SK-N-SH (cell line): Measurements from ENCODE around the gene MUSK. TPM values are rescaled to one million over a fixed set of nuclear protein-coding genes. Genes with fewer than 3 reads are reported as not detected.
"Not testable (repeated sequence)": the region's sequence is repeated elsewhere in the genome, so short reads cannot be mapped to it uniquely, and the experiment has no call there.

Experiments
- CTCF ChIA-PET: fragments of 300-600, 350-600 bp; formaldehyde crosslinking; extraction: SDS; loops from one replicate; lab custom pipeline; 2021; lab: Yijun Ruan, JAX
- POLR2A ChIA-PET: fragments of 350-600 bp; sonication (Branson Sonifier 250); formaldehyde crosslinking; extraction: SDS; loops from one replicate; lab custom pipeline; 2020; ENCODE audit warnings: antibody characterized with exemption, inconsistent platforms; lab: Yijun Ruan, JAX
- DNase-seq: peaks from one replicate; pipeline ENCODE4 v3.0.0; 2012
- H2AFZ ChIP-seq: fragments of 200-600 bp; sonication (generic); 2 replicates; pipeline ENCODE4 v1.8.1; 2016; ENCODE audit warnings: antibody characterized with exemption, mild to moderate bottlenecking, low read depth
- H3F3A ChIP-seq: fragments of 200-600 bp; sonication (generic); replicated peaks from 2 replicates; pipeline ENCODE3; 2016; ENCODE audit warnings: antibody characterized with exemption, mild to moderate bottlenecking; ENCODE audit not compliant: insufficient read depth
- H3K27ac ChIP-seq, 2 experiments: fragments of 200-500 bp in 1 of 2; fragments of 200-600 bp in 1 of 2; sonication (Bioruptor generic) in 1 of 2; sonication (generic), shearing (Covaris generic) in 1 of 2; 2 replicates each; pipeline versions ENCODE4 v1.5.1 to v1.6.1; 2014 to 2016; ENCODE audit warnings: low read depth in 2 of 2, inconsistent platforms in 1 of 2, low read length in 1 of 2, mild to moderate bottlenecking in 1 of 2, mixed read lengths in 1 of 2
- H3K27me3 ChIP-seq: fragments of 200-600 bp; sonication (generic), shearing (Covaris generic); 2 replicates; pipeline ENCODE4 v1.6.1; 2016; ENCODE audit warnings: mixed run types; ENCODE audit not compliant: insufficient read depth
- H3K36me3 ChIP-seq, 2 experiments: fragments of 200-500 bp in 1 of 2; fragments of 200-600 bp in 1 of 2; sonication (Bioruptor generic) in 1 of 2; sonication (generic) in 1 of 2; replicated peaks in 1 of 2; 2 replicates each; pipeline versions ENCODE3 to v1.5.1; 2014 to 2016; ENCODE audit warnings: low read length in 1 of 2, mild to moderate bottlenecking in 1 of 2; ENCODE audit not compliant: insufficient read depth in 2 of 2, control insufficient read depth in 1 of 2
- H3K4me1 ChIP-seq, 2 experiments: fragments of 200-500 bp in 1 of 2; fragments of 200-600 bp in 1 of 2; sonication (Bioruptor generic) in 1 of 2; sonication (generic), shearing (Covaris generic) in 1 of 2; 2 replicates each; pipeline versions ENCODE4 v1.5.1 to v1.6.1; 2014 to 2016; ENCODE audit warnings: low read depth in 1 of 2, low read length in 1 of 2, mixed run types in 1 of 2; ENCODE audit not compliant: insufficient read depth in 2 of 2, control insufficient read depth in 1 of 2
- H3K4me2 ChIP-seq: fragments of 200-600 bp; sonication (generic), shearing (Covaris generic); 2 replicates; pipeline ENCODE4 v1.6.1; 2017; ENCODE audit warnings: mixed run types
- H3K4me3 ChIP-seq, 2 experiments: fragments of 200-500 bp in 1 of 2; fragments of 200-600 bp in 1 of 2; sonication (Bioruptor generic) in 1 of 2; sonication (generic), shearing (Covaris generic) in 1 of 2; 2 replicates each; pipeline versions ENCODE4 v1.5.1 to v1.8.1; 2014 to 2016; ENCODE audit warnings: low read depth in 2 of 2, inconsistent platforms in 1 of 2, low read length in 1 of 2, mild to moderate bottlenecking in 1 of 2, mixed read lengths in 1 of 2, moderate library complexity in 1 of 2
- H3K79me2 ChIP-seq: fragments of 200-600 bp; sonication (generic); 2 replicates; pipeline ENCODE4 v1.8.1; 2017; ENCODE audit warnings: mild to moderate bottlenecking; ENCODE audit not compliant: insufficient read depth
- H3K9ac ChIP-seq: fragments of 200-600 bp; sonication (generic); 2 replicates; pipeline ENCODE4 v1.6.1; 2017; ENCODE audit warnings: mixed run types
- H3K9me2 ChIP-seq: fragments of 200-600 bp; sonication (generic); 2 replicates; pipeline ENCODE4 v1.6.1; 2017; ENCODE audit warnings: mixed run types
- H3K9me3 ChIP-seq: fragments of 200-600 bp; sonication (generic); 2 replicates; pipeline ENCODE4 v1.6.1; 2017; ENCODE audit warnings: mixed run types, mild to moderate bottlenecking, moderate library complexity
- H4K20me1 ChIP-seq: fragments of 200-600 bp; sonication (generic); 2 replicates; pipeline ENCODE4 v1.6.1; 2017; ENCODE audit warnings: mild to moderate bottlenecking, mixed run types; ENCODE audit not compliant: insufficient read depth
- FOSL2 ChIP-seq: IDR thresholded peaks from 2 replicates; pipeline ENCODE4 v1.4.0; 2012; ENCODE audit warnings: low read depth, mild to moderate bottlenecking, moderate library complexity, borderline replicate concordance
- IRF3 ChIP-seq: fragments of 150-350 bp; IDR thresholded peaks from 2 replicates; pipeline ENCODE4 v1.6.1; 2016; ENCODE audit warnings: mild to moderate bottlenecking, low read depth, low read length
- MXI1 ChIP-seq: IDR thresholded peaks from 2 replicates; pipeline ENCODE4 v1.6.1; 2012; ENCODE audit warnings: mild to moderate bottlenecking, low read depth, low read length, improper control_type of control experiment
- NRF1 ChIP-seq: IDR thresholded peaks from 2 replicates; pipeline ENCODE4 v1.6.1; 2012; ENCODE audit warnings: low read depth, mild to moderate bottlenecking, low read length
- RAD21 ChIP-seq: IDR thresholded peaks from 2 replicates; pipeline ENCODE4 v1.6.1; 2012; ENCODE audit warnings: mild to moderate bottlenecking, low read length
- TAF1 ChIP-seq: IDR thresholded peaks from 2 replicates; pipeline ENCODE4 v1.6.1; 2012; ENCODE audit warnings: low read depth, mild to moderate bottlenecking, low read length, moderate library complexity, borderline replicate concordance
- TEAD4 ChIP-seq: IDR thresholded peaks from 2 replicates; pipeline ENCODE4 v1.4.0; 2012; ENCODE audit warnings: mild to moderate bottlenecking, borderline replicate concordance; ENCODE audit not compliant: insufficient read depth
- USF2 ChIP-seq: fragments of 150-350 bp; IDR thresholded peaks from 2 replicates; pipeline ENCODE4 v1.6.1; 2017; ENCODE audit warnings: antibody characterized with exemption, low read length, low read depth, borderline replicate concordance
- YY1 ChIP-seq: IDR thresholded peaks from 2 replicates; pipeline ENCODE4 v1.4.0; 2012; ENCODE audit warnings: low read depth, mild to moderate bottlenecking
- ZBTB33 ChIP-seq: IDR thresholded peaks from 2 replicates; pipeline ENCODE4 v1.4.0; 2012; ENCODE audit warnings: low read depth, borderline replicate concordance
- WGBS: methylation state at CpG from one replicate; pipeline ENCODE4 v1.1.6; 2017; ENCODE audit warnings: low lambda C conversion rate; 5-methylcytosine and 5-hydroxymethylcytosine counted together
- polyA plus RNA-seq, 3 experiments: library from polyadenylated mRNA; depleted of rRNA; stranded (reverse); fragments of >200 nt; gene quantifications; 2 replicates each; pipeline ENCODE4 v1.2.3, GENCODE V29; 2012
- TF ChIP-seq, protein P1 (sequence below): IDR thresholded peaks from 2 replicates; pipeline ENCODE4 v1.4.0; 2012; ENCODE audit warnings: low read depth, borderline replicate concordance

The MUSK gene
- polyA plus RNA-seq, 1 of the 3 experiments (the other 2 are of a cell fraction), result not detected

DNA sequence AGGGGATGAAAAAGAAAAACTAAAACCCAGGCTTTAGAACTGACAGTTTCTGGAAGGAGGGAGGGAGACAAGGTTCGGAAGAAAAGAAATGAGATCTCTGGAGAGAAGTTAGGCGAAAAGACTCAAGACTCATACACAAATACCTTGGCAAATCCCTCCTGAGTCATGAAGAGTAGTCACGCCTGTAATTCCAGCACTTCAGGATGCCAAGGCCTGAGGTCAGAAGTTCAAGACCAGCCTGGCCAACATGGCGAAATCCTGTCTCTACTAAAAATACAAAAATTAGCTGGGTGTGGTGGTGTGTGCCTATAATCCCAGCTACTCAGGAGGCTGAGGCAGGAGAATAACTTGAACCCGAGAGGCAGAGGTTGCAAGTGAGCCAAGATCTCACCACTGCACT, 27.3 kb downstream of the MUSK start:
- H3F3A ChIP-seq, result peaks cover 11% of the 10 kb centered on the region
- H2AFZ ChIP-seq, CTCF ChIA-PET, H3K9ac ChIP-seq, H4K20me1 ChIP-seq, H3K79me2 ChIP-seq, H3K4me1 ChIP-seq, H3K4me3 ChIP-seq, H3K4me2 ChIP-seq, DNase-seq, H3K27me3 ChIP-seq, H3K36me3 ChIP-seq, H3K27ac ChIP-seq, H3K9me2 ChIP-seq, POLR2A ChIA-PET, H3K9me3 ChIP-seq: not testable (repeated sequence)
- WGBS, result 95% methylated on average over 4 of the region's 5 CpGs

GRCh38 chr9:110700953-110701352, 32.4 kb downstream of the MUSK start:
- no peaks in the 10 kb centered on the region for H3K9me3 ChIP-seq
- TF ChIP-seq FOSL2 (peak; percentile 48; the same call in 1 of the 2 replicates), MXI1 (no peak)
- ChIA-PET POLR2A (no interaction called here), CTCF (no interaction called here)
- H3K79me2 ChIP-seq, result no peaks in the 10 kb centered on the region
- DNase-seq, result no peak
- no peaks in the 10 kb centered on the region for H3F3A ChIP-seq
- no peak overlapping the region for H3K4me3 ChIP-seq
- no peak overlapping the region for H3K4me2 ChIP-seq
- no peaks in the 10 kb centered on the region for H4K20me1 ChIP-seq
- no peak overlapping the region for H3K9ac ChIP-seq
- H2AFZ ChIP-seq, result no peak overlapping the region
- no peaks in the 10 kb centered on the region for H3K4me1 ChIP-seq
- H3K27ac ChIP-seq, result no peak overlapping the region
- H3K27me3 ChIP-seq, result no peaks in the 10 kb centered on the region
- H3K9me2 ChIP-seq, result no peaks in the 10 kb centered on the region
- WGBS, result 68% methylated on average over 1 of the region's 1 CpG
- H3K36me3 ChIP-seq, result no peaks in the 10 kb centered on the region

GRCh38 chr9:110703669-110704068, 35.1 kb downstream of the MUSK start:
- H3K9ac ChIP-seq, result no peak overlapping the region
- H4K20me1 ChIP-seq, result no peaks in the 10 kb centered on the region
- ChIA-PET CTCF (no interaction called here), POLR2A (no interaction called here)
- DNase-seq, result no peak
- no peaks in the 10 kb centered on the region for H3K9me2 ChIP-seq
- H3K27me3 ChIP-seq, result no peaks in the 10 kb centered on the region
- H3K4me3 ChIP-seq, result no peak overlapping the region
- H3K27ac ChIP-seq, result no peak overlapping the region
- H3K36me3 ChIP-seq, result no peaks in the 10 kb centered on the region
- no peak overlapping the region for H2AFZ ChIP-seq
- no peaks in the 10 kb centered on the region for H3K9me3 ChIP-seq
- H3F3A ChIP-seq, result no peaks in the 10 kb centered on the region
- 84% methylated on average over 2 of the region's 2 CpGs for WGBS
- TF ChIP-seq RAD21 (no peak), NRF1 (no peak)
- peaks cover 0 to 5% of the 10 kb centered on the region in 2 experiments; a peak in 2 of 4 replicates for H3K4me1 ChIP-seq
- no peaks in the 10 kb centered on the region for H3K79me2 ChIP-seq
- H3K4me2 ChIP-seq, result no peak overlapping the region

DNA sequence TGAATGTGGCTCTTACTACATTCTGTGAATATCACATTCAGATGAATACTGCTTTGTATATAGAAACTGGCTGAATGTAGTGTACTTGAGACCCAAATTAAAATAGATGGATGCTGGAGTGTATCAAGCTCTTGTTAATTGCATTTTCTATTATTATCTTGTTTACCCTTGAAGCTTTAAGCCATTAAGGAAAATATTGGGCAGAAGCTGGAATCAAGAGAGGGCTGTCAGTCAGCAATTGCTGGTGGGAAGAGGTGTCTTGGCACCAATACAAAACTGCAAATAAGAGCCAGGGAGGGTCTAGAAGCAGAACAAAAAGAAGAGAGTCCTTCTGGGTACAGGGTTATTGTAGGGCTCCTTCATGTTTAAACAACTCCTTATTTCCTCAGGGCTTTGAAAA, 38.8 kb downstream of the MUSK start:
- POLR2A ChIA-PET, result no interaction called here
- DNase-seq, result peak; percentile 12
- CTCF ChIA-PET, result no interaction called here
- TF ChIP-seq IRF3 (no peak), NRF1 (no peak), YY1 (no peak), TEAD4 (no peak), USF2 (no peak), ZBTB33 (no peak), TAF1 (no peak)
- TF ChIP-seq, protein P1, sequence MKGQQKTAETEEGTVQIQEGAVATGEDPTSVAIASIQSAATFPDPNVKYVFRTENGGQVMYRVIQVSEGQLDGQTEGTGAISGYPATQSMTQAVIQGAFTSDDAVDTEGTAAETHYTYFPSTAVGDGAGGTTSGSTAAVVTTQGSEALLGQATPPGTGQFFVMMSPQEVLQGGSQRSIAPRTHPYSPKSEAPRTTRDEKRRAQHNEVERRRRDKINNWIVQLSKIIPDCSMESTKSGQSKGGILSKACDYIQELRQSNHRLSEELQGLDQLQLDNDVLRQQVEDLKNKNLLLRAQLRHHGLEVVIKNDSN, result no peak

More for the DNA sequence above, 38.8 kb downstream of the MUSK start:
- no peaks in the 10 kb centered on the region for H3K27me3 ChIP-seq
- no peaks in the 10 kb centered on the region for H3K79me2 ChIP-seq
- H3K4me2 ChIP-seq, result no peak overlapping the region
- H3K9me3 ChIP-seq, result no peaks in the 10 kb centered on the region
- H3K36me3 ChIP-seq, result no peaks in the 10 kb centered on the region
- H3K9ac ChIP-seq, result no peak overlapping the region
- H3K4me3 ChIP-seq, result no peak overlapping the region
- H3K9me2 ChIP-seq, result no peaks in the 10 kb centered on the region
- no peaks in the 10 kb centered on the region for H4K20me1 ChIP-seq
- peak overlapping the region in 1 of 2 experiments; percentile 79; a peak in 1 of 4 replicates for H3K27ac ChIP-seq
- no peak overlapping the region for H2AFZ ChIP-seq
- no peaks in the 10 kb centered on the region for H3F3A ChIP-seq
- H3K4me1 ChIP-seq, result peaks cover 0 to 5% of the 10 kb centered on the region in 2 experiments; a peak in 2 of 4 replicates
